ENCODE results near the gene CATSPER4. TPM values are rescaled to one million over a fixed set of nuclear protein-coding genes. Genes with fewer than 3 reads are reported as not detected.

The CATSPER4 gene
- total and polyA plus RNA-seq, 2 of the 8 experiments (the other 6 are each of a cell fraction or from before 2014, with no cell fraction given): 0.65 to 0.83 TPM

DNA sequence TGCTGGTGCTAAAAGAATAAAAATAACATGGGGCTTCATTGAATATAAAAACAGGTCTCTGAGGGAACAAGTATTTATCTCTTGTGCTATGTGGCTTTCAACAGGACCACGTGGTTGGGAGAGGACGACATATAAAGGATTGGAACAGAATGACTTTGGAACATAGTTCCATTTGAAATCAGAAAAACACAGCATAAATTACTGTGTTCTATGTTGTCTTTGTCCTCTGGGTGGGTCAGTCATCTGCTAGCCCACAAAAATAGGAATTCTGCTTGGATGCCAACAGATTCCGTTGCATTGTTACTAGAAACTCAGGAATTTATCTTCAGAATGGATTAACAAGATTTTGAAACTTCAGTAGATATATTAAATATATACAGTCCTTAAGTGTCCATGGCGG, 49.5 kb downstream of the CATSPER4 start (continued):
- TF ChIP-seq CEBPB (IDR thresholded peaks at IDR 0.05; ENCODE audit: low read depth, low read length): no peak
- no peak for TF ChIP-seq HDAC6 (IDR thresholded peaks at IDR 0.05; ENCODE audit: low read depth, low read length)
- no peak for TF ChIP-seq HDAC2 (IDR thresholded peaks at IDR 0.05; ENCODE audit: borderline replicate concordance in 1 of 2, low read depth in 2 of 2, low read length in 2 of 2)
- no peak for TF ChIP-seq E2F6 (IDR thresholded peaks at IDR 0.05)
- TF ChIP-seq RAD21 (IDR thresholded peaks at IDR 0.05 in 1 of 2, conservative IDR thresholded peaks at IDR 0.05 in 1 of 2; ENCODE audit: low read depth in 2 of 2, low read length in 2 of 2): no peak
- no peak for TF ChIP-seq GTF2F1 (IDR thresholded peaks at IDR 0.05; ENCODE audit: borderline replicate concordance, low read depth, low read length)

Other genes with a start within 250 kb of the CATSPER4 start
- gene PAFAH2, start 192.5 kb upstream of the CATSPER4 start, total RNA-seq (2021; fragmentation: NEBNext Ultra II Directional; extraction: Animal tissue kit (Norgen Biotek cat#: 25700)): 7.6 and 9.3 TPM in 2 replicates
- gene PAFAH2, start 192.5 kb upstream of the CATSPER4 start, polyA plus RNA-seq (2011; rRNA removed): 7.7 and 15.6 TPM in 2 replicates
- gene EXTL1, start 168.8 kb upstream of the CATSPER4 start, total RNA-seq (2021; fragmentation: NEBNext Ultra II Directional; extraction: Animal tissue kit (Norgen Biotek cat#: 25700)): 1.2 and 1.3 TPM in 2 replicates
- gene EXTL1, start 168.8 kb upstream of the CATSPER4 start, polyA plus RNA-seq (2011; rRNA removed): 0.89 and 2.0 TPM in 2 replicates
- 0.19 TPM in 1 of 2 replicates, not detected in the other for gene SLC30A2, start 144.5 kb upstream of the CATSPER4 start, total RNA-seq (2021; fragmentation: NEBNext Ultra II Directional; extraction: Animal tissue kit (Norgen Biotek cat#: 25700))
- 0.76 and 0.78 TPM in 2 replicates for gene SLC30A2, start 144.5 kb upstream of the CATSPER4 start, polyA plus RNA-seq (2011; rRNA removed)
- gene TRIM63, start 123.0 kb upstream of the CATSPER4 start, total RNA-seq (2021; fragmentation: NEBNext Ultra II Directional; extraction: Animal tissue kit (Norgen Biotek cat#: 25700)): not detected in 2 replicates
- gene TRIM63, start 123.0 kb upstream of the CATSPER4 start, polyA plus RNA-seq (2011; rRNA removed): not detected in 2 replicates
- 4.5 and 5.2 TPM in 2 replicates for gene PDIK1L, start 78.8 kb upstream of the CATSPER4 start, total RNA-seq (2021; fragmentation: NEBNext Ultra II Directional; extraction: Animal tissue kit (Norgen Biotek cat#: 25700))
- 0.83 and 0.95 TPM in 2 replicates for gene PDIK1L, start 78.8 kb upstream of the CATSPER4 start, polyA plus RNA-seq (2011; rRNA removed)
- 0.46 and 0.48 TPM in 2 replicates for gene FAM110D, start 31.5 kb upstream of the CATSPER4 start, total RNA-seq (2021; fragmentation: NEBNext Ultra II Directional; extraction: Animal tissue kit (Norgen Biotek cat#: 25700))
- gene FAM110D, start 31.5 kb upstream of the CATSPER4 start, polyA plus RNA-seq (2011; rRNA removed): 0.20 and 0.21 TPM in 2 replicates
- not detected in 2 replicates for gene C1orf232, start 21.6 kb upstream of the CATSPER4 start, total RNA-seq (2021; fragmentation: NEBNext Ultra II Directional; extraction: Animal tissue kit (Norgen Biotek cat#: 25700))
- gene C1orf232, start 21.6 kb upstream of the CATSPER4 start, polyA plus RNA-seq (2011; rRNA removed): not detected in 2 replicates
- 38.2 and 40.2 TPM in 2 replicates for gene ZNF593, start 20.7 kb upstream of the CATSPER4 start, total RNA-seq (2021; fragmentation: NEBNext Ultra II Directional; extraction: Animal tissue kit (Norgen Biotek cat#: 25700))
- gene ZNF593, start 20.7 kb upstream of the CATSPER4 start, polyA plus RNA-seq (2011; rRNA removed): 68.0 and 112 TPM in 2 replicates
- gene ZNF593OS, start 18.8 kb upstream of the CATSPER4 start, total RNA-seq (2021; fragmentation: NEBNext Ultra II Directional; extraction: Animal tissue kit (Norgen Biotek cat#: 25700)): not detected in 2 replicates
- gene ZNF593OS, start 18.8 kb upstream of the CATSPER4 start, polyA plus RNA-seq (2011; rRNA removed): not detected in 2 replicates
- gene CNKSR1, start 13.1 kb upstream of the CATSPER4 start, total RNA-seq (2021; fragmentation: NEBNext Ultra II Directional; extraction: Animal tissue kit (Norgen Biotek cat#: 25700)): 13.0 and 14.5 TPM in 2 replicates
- 13.9 and 20.9 TPM in 2 replicates for gene CNKSR1, start 13.1 kb upstream of the CATSPER4 start, polyA plus RNA-seq (2011; rRNA removed)
- 35.3 and 40.4 TPM in 2 replicates for gene CEP85, start 43.6 kb downstream of the CATSPER4 start, total RNA-seq (2021; fragmentation: NEBNext Ultra II Directional; extraction: Animal tissue kit (Norgen Biotek cat#: 25700))
- gene CEP85, start 43.6 kb downstream of the CATSPER4 start, polyA plus RNA-seq (2011; rRNA removed): 37.4 and 43.7 TPM in 2 replicates
- gene SH3BGRL3, start 89.5 kb downstream of the CATSPER4 start, total RNA-seq (2021; fragmentation: NEBNext Ultra II Directional; extraction: Animal tissue kit (Norgen Biotek cat#: 25700)): 77.8 and 84.4 TPM in 2 replicates
- gene SH3BGRL3, start 89.5 kb downstream of the CATSPER4 start, polyA plus RNA-seq (2011; rRNA removed): 107 and 120 TPM in 2 replicates
- gene UBXN11, start 116.0 kb downstream of the CATSPER4 start, total RNA-seq (2021; fragmentation: NEBNext Ultra II Directional; extraction: Animal tissue kit (Norgen Biotek cat#: 25700)): 6.1 and 6.3 TPM in 2 replicates
- 10.4 and 14.8 TPM in 2 replicates for gene UBXN11, start 116.0 kb downstream of the CATSPER4 start, polyA plus RNA-seq (2011; rRNA removed)
- 2.4 TPM in 1 of 2 replicates, not detected in the other for gene CD52, start 127.4 kb downstream of the CATSPER4 start, total RNA-seq (2021; fragmentation: NEBNext Ultra II Directional; extraction: Animal tissue kit (Norgen Biotek cat#: 25700))
- 2.7 and 3.1 TPM in 2 replicates for gene CD52, start 127.4 kb downstream of the CATSPER4 start, polyA plus RNA-seq (2011; rRNA removed)
- 17.0 and 22.2 TPM in 2 replicates for gene CRYBG2, start 163.5 kb downstream of the CATSPER4 start, total RNA-seq (2021; fragmentation: NEBNext Ultra II Directional; extraction: Animal tissue kit (Norgen Biotek cat#: 25700))
- gene CRYBG2, start 163.5 kb downstream of the CATSPER4 start, polyA plus RNA-seq (2011; rRNA removed): 14.2 and 22.1 TPM in 2 replicates
- not detected in 2 replicates for gene ZNF683, start 182.1 kb downstream of the CATSPER4 start, total RNA-seq (2021; fragmentation: NEBNext Ultra II Directional; extraction: Animal tissue kit (Norgen Biotek cat#: 25700))
- gene ZNF683, start 182.1 kb downstream of the CATSPER4 start, polyA plus RNA-seq (2011; rRNA removed): not detected in 2 replicates
- 1,467 and 1,486 TPM in 2 replicates for gene LIN28A, start 220.2 kb downstream of the CATSPER4 start, total RNA-seq (2021; fragmentation: NEBNext Ultra II Directional; extraction: Animal tissue kit (Norgen Biotek cat#: 25700))
- gene LIN28A, start 220.2 kb downstream of the CATSPER4 start, polyA plus RNA-seq (2011; rRNA removed): 313 and 403 TPM in 2 replicates
- gene DHDDS, start 241.7 kb downstream of the CATSPER4 start, total RNA-seq (2021; fragmentation: NEBNext Ultra II Directional; extraction: Animal tissue kit (Norgen Biotek cat#: 25700)): 44.6 and 48.0 TPM in 2 replicates
- 28.3 and 30.1 TPM in 2 replicates for gene DHDDS, start 241.7 kb downstream of the CATSPER4 start, polyA plus RNA-seq (2011; rRNA removed)

Measured in H1 (cell line).